GM15510 (cell line): Measurements from ENCODE around the gene DPH7.

Experiments used
- POLR2A ChIP-seq: IDR thresholded peaks from 3 replicates; pipeline ENCODE4 v1.6.1; 2011; ENCODE audit warnings: borderline replicate concordance; ENCODE audit not compliant: insufficient read length; ENCODE audit errors: extremely low read depth

DPH7 gene

DNA sequence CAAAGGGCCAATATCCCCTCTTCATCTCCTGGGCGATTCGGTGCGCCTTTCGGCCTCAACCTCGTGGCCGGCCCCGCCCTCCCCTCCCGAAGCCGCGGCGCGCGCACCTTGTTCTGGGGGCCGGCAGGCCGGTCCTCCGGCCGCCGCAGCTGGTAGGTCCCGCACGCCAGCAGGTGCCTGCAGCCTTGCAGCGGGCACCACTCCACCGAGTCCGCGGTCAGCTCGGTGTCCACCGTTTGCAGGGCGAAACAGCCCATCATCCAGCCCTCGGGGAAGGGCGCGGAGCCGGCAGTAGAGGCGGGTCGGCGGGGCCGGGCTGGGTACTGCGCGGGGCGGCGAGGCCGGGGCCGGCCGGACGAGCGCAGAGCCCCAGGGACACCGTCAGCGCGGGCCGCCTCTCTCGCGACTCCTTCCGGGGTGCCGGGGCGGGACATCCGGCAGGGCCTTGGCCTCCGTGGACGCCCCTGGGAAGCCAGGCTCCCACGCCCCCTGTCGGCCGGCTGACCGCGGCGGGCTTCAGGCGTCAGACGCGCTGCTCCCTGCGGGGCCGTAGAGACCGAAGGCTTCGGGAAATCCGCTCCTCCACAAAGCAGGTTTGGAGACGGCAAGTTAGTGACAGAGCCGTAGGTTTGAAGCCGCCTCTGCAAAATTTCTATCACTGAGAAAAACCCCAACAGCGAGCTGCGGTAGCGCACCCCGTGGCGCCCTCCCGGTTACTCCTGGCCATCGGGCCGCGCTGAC is at the start of gene DPH7:
Gene DPH7 (minus strand): TSS at position 408 of the 741 bp plus-strand sequence. CDS start 148 bp downstream, at position 260.
- peak; percentile 88 for TF ChIP-seq POLR2A

- no peak for TF ChIP-seq POLR2A
Measured at GRCh38 chr9:137626464-137626863, 47.7 kb upstream of the DPH7 start.

GRCh38 chr9:137621131-137621757 is 42.5 kb upstream of the DPH7 start:
- no peak for TF ChIP-seq POLR2A

- no peak for TF ChIP-seq POLR2A
Measured at GRCh38 chr9:137620581-137620980, 41.9 kb upstream of the DPH7 start.

DNA sequence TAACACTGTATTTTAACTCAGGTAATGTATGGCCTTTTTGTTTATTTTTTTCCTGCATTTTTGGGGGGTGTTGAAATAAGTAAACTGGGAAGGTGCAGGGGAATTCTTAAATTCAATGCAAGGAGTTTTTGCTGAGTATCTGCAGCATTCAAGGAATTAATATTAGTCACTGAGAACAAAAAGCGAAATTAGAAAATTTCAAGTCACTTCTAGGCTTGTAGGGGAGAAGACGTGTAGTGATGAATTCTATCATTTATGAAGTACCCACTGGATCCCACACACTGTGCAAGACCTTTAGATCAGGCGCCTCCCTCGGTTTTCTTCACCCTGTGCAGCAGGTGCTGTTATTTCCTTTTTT is 41.3 kb upstream of the DPH7 start:
- TF ChIP-seq POLR2A = no peak

DNA sequence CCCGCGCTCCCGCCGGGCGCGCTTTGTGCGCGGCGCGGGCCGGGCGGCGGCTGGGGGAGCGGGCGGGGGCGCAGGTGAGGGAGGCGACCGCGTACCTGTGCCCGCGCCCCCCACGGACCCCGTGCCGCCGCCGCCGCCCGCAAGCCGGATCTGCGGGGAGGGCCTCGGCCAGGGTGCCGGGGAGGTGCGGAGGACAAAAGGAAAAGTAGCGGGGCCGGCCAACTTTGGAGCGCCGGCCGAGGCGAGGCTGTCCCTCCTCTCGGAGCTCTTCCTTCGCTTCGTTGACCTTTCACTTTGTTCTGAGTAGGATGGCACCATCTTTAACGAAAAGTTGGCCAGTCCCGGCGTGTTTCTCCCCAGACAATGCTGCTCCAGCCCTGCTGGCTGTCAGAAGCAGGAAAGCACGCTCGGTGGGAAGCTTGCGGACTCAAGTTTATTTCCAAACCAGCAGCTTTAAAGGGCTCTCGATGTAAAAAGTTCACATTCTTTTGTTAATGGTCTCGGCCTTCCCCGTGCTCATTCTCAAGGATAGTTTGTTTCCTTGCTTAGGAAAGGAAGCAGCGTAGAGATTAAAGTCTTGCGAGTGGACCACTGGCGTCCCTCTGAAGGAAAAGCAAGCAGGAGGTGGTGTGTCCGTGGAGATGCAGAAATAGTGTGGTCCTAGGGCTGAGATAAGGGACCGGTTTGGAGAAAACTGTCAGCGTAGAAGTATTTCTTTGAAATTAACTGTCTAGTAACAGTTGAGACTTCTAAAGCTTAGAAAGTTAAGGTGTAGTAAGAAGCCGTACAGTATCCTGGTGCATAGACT is 40.7 kb upstream of the DPH7 start:
- no peak for TF ChIP-seq POLR2A

DNA sequence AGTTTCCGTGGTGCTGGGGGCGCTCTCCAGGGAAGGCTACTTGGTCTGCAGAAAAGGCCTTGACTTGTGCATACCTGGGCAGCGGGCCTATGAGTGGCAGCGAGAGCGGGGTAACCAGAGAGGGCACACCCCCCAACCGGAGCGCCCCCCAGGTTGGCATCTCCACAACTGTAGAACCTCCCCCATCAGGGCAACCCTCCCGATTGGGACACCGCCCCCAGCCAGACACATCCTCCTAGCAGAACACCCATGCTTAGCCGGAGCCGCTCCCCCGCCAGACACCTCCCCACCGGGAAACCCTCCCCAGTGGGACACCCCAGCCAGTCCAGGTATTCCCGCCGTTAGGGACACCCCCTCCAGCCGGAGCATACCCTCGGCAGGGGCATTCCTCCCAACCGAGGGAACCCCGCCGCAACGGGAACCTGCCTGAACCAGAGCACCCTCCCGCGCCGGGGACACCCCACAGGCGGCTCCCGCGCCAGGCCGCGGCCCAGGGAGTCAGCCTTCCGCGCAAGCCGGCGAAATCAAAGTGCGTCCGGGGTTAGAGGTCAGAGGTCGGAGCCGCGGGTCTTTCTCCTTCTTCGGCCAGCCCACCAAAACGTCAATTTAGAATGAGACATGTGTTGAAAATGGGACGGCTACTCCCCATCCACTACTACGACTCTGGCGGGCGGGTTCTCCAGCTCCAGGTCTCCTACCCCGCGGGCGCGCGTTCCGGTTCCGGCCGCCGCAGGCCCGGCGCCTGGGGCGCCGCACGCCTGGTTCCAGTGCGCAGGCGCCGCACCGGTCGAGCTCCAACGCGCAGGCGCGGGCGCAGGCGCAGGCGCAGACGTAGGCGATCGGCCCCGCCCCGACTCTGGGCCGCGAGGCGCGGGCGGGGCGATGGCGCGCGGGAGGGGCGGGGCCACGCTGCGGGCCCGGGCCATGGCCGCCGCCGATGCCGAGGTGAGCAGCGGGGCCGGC is 39.7 kb upstream of the DPH7 start, which contains the start of gene EHMT1:
Gene EHMT1 (plus strand): TSS at position 901 of the 963 bp plus-strand sequence. CDS start 24 bp downstream, at position 925.
- peak; percentile 70 for TF ChIP-seq POLR2A

GRCh38 chr9:137615387-137615871 is 36.7 kb upstream of the DPH7 start:
- no peak for TF ChIP-seq POLR2A

- TF ChIP-seq POLR2A = no peak
Measured at GRCh38 chr9:137614631-137615386, 36.1 kb upstream of the DPH7 start.

DNA sequence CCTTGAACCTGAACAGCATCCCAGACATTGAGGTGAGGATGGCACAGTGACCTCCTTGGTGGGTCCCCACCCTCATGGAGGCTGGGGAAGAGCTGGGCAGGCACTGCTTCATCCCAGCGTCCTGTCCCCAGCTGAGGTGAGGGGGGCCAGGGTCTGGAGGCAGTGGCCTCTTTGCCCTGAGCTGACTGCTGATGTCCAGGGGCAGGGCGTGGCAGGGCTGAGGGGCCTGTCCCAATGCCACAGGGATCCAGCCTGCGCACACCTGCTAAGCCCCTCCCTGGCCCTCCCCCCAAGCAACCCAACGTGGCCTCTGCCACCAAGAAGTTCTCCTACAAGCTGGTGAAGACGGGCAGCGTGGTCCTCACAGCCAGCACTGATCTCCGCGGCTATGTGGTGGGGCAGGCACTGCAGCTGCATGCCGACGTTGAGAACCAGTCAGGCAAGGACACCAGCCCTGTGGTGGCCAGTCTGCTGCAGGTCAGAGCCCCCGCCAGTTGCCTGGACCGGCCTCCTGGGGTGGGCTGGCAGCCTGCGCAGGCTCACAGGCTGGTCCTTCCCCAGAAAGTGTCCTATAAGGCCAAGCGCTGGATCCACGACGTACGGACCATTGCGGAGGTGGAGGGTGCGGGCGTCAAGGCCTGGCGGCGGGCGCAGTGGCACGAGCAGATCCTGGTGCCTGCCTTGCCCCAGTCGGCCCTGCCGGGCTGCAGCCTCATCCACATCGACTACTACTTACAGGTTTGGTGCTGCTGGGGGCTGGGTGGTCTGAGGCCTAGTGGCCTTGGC is 35.2 kb upstream of the DPH7 start:
- TF ChIP-seq POLR2A = no peak

DNA sequence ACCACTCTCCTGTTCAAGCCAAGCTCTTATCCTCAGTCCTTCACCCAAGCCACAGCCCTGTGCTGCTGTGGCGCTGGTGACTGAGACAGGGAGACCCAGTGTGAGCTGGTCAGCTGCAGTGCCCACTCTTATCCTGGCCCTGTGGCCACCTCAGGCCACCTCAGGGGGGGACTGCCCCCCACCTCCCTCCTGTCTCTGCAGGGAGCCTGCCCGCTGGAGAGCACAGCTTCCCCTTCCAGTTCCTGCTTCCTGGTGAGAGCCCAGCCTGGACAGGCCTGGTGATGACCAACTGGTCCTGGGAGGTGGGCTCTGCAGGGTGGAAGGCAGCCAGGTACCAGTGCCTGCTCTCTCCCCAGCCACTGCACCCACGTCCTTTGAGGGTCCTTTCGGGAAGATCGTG is 34.5 kb upstream of the DPH7 start:
- TF ChIP-seq POLR2A = no peak

- TF ChIP-seq POLR2A = no peak
Measured at GRCh38 chr9:137612741-137613142, 34.0 kb upstream of the DPH7 start.
